ENCODE data around the gene RNF183.
A peak's percentile ranks its signal among the peaks of the same experiment; 100 is the strongest.
"Not testable (repeated sequence)": the region's sequence is repeated elsewhere in the genome, so short reads cannot be mapped to it uniquely, and the experiment has no call there.

The RNF183 gene

DNA sequence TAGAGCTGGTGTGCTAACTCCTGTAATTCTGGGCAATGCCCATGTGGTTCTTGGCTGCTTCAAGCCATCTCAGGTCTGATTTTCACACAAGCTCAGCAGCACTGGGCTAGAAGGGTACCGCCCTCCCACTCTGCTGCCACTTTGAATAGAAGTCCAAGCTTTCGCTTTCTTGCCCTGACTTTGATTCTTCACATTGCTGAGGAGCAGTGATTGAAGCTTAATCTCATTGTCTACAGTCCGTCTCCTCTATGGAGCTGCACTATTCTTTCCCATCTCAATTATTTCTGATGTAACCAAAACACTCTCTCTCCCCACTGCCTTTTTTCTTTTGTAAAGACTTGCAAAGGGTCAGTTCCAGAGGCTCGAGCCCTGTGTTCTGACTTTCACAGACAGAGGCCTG, 12.9 kb upstream of the RNF183 start:
- DNase-seq (ENCODE audit: low spot score) = no peak

DNA sequence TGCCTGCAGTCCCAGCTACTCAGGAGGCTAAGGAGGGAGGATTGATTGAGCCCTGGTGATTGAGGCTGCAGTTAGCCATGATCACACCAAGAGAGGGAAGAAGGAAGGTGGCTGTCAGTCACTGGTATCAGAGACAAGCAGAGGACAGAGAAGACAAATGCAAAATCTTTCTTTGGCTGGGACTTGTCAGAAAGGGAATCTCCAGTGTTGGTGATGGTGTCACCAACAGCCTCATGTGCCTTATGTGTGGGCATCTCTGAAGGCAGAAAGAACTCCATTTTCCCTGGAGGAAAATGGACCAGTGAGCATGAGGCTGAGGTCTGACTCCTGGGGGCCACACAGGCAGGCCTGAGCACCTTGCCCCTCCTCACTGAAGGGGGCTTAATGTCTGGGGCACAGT, 12.1 kb upstream of the RNF183 start:
- DNase-seq (ENCODE audit: low spot score) = no peak

DNA sequence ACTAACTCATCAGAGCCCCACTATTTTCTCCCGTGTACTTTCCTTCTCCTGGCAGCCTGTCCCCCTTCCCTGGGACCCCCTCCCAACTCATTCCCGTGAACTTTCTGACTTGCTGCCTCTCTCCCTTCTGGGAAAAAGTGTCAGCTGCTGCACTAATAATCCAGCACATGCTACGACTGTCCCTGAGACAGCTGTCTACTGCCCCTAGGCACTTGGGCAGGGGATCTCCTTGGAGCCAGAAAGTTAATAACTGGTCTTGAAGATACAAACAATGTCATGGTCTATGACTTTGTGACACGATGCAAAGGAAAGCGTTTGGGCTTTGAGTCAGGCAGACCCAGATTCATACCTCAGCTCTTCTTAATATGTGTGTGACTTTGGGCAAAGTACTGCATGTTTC, 10.1 kb upstream of the RNF183 start:
- no peak for DNase-seq (ENCODE audit: low spot score)

DNA sequence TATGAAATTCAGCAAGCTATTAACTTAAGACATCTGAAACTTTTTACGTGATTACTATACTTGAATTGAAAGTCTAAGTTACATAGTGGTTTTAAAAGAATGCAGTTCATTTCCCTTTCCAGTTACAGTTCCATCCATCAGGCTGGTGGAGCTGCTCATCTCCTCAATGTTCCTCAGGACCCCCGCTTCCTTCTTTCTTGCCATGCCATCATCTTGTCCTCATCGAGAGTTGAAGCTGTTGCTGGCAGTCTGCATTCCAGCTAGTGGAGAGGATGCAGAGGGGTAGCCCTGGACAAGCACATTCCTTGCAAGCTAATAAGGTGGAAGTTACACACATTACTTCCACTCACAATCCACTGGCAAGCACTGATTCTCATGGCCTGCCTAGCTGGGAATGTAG, 8.8 kb upstream of the RNF183 start:
- DNase-seq (ENCODE audit: low spot score) = no peak

DNA sequence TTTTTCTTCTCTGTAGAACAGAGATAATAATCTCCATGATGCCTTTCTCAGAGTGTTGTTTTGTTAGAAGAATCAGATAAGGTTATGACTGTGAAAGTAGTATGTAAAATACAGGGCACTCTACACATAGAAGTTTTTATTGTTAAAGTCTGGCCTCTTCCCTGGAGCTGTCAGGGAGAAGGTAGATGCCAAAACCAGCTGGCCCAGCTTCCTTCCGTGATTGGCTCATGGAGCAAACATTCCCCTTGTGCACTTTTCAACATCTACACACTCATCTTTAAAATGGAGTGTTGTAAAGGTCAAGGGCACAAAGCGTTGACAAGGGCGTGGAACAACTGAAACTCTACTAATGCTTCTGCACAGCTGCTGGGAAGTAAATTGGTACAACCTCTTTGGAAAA, 7.4 kb upstream of the RNF183 start:
- no peak for DNase-seq (ENCODE audit: low spot score)

DNA sequence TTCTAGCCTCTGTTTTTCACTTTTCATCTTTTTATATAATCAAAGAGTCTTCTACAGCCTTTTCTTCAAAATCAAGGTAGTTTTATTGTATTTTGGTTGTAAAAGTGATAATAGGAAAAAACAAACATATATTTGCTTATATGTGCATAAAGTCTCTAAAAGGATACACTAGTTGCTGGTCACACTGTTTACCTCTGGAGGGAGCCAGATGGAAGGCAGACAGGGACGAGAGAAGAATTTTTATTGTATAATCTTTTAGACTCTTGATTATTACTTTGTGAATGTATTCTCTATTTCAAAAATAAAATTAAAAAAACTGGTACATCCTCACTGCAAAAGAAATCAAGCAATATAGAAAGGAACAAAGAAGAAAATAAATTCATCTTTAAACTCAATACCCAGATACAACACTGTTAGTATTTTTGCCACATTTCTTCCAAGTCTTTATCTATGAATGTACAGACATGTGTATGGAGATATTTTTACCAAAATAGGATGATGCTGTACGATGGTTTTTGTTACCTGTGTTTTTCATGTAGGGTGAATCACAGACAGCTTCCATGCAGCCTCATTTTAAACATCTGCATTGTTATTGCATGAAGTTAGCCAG, 6.1 kb upstream of the RNF183 start:
- DNase-seq (ENCODE audit: low spot score) = peak; percentile 55

DNA sequence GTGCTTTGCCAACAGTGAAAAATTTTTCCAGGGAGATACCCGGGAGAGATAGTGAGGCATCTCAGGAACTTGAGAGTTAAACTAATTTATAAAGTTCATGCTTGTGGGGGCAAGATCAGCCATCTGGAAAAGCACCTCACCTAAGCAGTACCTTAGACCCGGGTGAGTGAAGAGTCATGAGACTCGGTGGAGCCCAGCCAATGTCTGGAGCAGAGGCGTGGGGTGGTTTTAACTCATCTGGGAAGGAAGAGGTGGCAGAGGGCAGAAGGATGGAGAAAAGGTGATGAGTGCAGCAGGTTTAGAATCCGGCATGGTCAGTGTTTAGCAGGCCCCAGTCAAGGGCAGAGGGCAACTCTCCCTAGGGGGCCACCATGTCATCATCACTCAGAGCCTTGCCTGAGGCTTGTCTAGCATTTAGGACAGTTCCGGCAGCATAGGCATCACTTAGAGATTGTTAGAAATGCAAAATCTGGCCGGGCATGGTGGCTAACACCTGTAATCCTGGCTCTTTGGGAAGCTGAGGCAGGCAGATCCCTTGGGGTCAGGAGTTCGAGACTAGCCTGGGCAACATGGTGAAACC, 4.3 kb upstream of the RNF183 start:
- DNase-seq (ENCODE audit: low spot score) = peak; percentile 83

DNA sequence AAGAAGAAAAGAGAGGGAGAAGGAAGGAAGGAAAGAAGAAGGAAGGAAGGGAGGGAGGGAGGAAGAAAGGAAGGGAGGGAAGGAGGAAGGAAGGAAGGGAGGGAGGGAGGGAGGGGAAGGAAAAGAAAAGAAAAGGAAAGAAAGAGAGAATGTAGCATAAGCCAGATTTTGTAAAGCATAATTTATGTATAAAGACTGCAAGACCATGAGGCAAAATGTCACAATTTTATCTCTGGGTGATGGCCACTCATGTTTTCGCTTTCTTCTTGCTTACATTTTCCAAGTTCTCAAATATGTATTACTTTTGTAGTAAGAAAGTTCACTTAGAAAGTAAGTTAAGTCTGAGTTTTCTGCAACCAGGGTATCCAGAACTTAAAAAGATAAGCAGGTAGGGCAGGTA, 3.4 kb upstream of the RNF183 start:
- no peak for DNase-seq (ENCODE audit: low spot score)

DNA sequence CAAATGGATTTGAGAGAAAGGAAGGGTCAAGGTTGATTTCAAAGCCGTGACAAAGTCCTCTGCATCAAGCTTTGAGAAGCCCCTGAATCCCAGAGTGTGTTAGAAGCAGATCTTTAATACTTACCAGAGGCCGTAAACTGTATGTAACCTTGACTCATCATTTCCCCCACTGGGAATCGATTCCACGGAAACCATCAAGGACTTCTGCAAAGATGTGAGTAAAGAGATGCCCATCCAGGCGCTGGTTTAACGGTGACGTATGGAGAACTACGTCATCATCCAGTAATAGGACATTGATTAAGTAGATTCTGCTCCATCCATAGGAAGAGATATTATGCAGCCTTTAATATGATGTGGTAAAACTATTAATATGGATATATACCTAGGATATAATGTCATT, 1.6 kb downstream of the RNF183 start:
- DNase-seq (ENCODE audit: low spot score) = no peak

DNA sequence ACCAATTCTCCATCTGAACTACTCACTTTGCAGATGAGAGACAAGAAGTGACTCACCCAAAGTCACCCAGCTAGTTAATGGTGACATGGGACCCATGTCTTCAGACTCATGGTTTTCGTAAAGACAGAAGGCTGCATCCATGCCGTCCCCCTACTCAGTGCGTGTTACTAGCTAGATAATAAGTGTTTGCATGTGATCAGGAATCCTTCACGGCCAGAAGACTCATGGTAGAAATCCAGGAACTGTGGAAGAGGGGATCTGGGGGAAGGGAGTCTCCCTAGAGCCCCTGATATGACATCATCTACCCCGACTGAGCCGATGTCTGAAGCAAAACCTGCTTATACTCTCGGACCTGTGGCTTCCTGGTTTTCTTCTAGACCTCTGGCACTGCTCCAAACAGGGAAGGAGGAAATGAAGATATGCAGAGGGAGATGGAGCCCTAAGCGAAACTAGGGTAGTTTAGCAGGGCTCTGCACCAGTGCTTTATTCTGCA, 3.3 kb downstream of the RNF183 start:
- peak; percentile 83 for DNase-seq (ENCODE audit: low spot score)

DNA sequence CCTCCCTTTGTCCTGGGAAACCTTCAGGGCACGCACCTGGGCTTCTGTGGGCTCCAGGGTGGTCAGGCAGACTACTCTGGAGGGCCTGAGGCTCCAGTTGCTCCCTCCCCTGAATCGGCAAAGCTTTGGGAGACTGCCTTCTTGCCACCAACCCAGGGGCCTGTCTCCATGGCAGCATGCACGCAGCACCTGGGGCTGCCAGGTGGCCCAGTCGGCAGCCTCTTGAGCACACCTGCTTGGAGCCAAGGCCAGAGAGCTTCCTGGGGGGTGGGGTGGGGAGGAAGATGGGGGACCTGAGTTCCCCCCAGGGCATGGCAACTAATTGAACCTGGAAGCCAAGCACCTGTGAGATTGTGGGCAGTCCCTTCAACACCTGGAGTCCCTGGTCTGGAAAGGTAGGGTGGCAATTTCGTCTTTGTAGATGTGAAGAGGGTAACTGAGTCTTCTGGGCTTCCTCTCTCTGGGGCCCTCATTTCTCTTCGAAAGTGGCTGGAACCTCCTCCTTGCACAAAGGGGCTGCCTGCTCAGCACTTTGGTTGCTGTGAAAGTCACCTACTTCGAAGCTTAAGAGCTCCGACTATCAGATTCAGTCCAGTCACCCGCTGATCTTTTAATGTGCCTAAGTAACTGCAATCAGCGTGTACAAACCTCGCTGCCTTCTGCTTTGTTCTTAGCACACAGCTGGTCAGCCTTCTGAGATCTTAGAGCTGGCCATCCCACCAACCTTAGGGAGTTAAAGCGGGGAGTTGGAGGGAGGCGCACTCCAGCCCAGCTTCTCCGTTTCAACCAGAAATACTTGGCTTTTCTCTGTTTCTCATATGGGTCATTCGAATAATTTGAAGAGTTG, 4.0 kb downstream of the RNF183 start:
- no peak for DNase-seq (ENCODE audit: low spot score)

DNA sequence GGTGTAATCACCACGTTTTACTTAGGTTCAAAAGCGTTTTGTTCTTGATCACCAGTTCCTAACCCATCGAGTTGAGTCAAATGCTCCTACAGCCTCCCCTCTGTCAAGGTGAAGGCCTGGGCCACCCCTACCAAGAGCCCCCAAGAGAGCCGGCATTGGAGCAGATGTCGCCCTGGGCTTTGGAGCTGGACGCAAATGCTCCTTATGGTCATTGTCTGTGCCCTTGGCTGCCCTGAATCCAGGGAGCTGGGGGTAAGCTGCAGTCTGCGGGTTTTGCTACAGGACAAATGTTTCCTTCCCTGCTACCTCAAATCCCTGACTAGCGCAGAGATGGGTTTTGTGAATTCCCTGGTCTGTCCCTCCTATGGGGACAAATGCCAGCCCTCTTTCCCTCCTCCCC, 4.9 kb downstream of the RNF183 start:
- DNase-seq (ENCODE audit: low spot score) = no peak

DNA sequence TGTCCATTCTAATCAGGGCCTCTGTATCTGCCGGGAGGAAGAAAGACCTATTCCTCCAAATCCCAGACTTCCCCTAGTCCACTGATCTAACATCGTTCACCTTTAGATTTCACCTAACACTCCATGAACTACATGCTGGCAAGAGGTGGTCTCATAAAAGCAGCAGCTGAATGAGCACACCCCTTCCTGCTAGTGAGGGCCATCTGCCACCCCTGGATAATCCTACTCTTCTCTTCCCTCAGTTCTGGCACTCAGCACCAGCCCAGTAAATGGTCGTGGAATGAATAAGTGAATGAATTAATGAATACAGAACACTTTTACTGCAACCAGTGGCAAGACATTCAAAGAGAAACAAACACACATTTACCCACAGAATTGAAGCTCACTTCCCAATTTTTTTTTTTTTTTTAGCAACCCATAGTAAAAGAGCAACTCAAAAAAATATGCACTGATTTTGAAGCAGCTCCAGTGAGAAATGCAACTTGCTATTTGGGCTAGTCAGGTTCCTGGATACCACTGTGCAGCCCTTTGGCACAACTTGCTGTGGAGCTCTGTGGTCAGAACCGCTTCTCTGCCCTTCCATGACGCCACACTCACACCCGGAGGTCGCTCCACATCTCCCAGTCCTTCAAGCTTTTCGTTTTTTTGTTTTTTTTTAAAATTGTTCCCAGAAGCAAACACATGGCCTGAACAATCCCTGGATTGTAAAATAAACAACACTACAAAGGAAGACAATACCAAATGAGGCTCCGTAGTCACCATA, 6.2 kb downstream of the RNF183 start:
- DNase-seq (ENCODE audit: low spot score) = no peak

DNA sequence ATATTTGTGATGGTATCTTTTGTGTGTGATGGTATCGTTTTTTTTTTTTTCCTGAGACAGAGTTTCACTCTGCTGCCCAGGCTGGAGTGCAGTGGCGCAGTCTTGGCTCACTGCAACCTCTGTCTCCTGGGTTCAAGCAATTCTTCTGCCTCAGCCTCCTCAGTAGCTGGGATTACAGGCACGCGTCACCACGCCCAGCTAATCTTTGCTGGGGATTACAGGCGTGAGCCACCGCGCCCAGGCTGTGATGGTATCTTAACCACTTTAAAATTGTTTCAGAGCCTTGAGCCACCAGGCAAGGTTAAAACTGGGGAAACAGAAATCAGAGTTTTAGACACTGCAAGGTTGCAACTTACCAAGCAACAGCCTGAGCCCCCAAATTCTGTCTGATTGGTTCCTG, 6.9 kb downstream of the RNF183 start:
- not testable (repeated sequence) for DNase-seq (ENCODE audit: low spot score)

DNA sequence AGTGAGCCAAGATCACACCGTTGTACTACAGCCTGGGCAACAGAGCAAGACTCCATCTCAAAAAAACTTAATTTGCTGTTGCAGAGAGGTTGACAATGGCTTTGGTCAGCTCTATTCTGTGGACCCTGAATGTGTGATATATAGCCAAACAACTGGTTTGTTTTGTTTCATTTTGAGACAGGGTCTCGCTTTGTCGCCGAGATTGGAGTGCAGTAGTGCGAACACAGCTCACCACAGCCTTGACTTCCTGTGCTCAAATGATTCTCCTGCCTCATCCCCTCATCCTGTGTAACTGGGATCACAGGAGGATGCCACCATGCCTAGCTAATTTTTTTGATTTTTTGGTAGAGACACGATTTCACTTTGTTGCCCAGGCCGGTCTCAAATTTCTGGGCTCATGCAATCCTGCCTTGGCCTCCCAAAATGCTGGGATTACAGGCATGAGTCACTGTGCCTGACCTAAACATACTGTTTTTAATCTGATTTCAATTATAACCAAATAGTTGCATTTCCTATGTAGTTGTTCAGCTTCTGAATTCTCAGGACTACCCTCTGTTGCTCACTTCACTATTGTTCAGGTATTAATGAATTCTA, 9.8 kb downstream of the RNF183 start:
- no peak for DNase-seq (ENCODE audit: low spot score)

DNA sequence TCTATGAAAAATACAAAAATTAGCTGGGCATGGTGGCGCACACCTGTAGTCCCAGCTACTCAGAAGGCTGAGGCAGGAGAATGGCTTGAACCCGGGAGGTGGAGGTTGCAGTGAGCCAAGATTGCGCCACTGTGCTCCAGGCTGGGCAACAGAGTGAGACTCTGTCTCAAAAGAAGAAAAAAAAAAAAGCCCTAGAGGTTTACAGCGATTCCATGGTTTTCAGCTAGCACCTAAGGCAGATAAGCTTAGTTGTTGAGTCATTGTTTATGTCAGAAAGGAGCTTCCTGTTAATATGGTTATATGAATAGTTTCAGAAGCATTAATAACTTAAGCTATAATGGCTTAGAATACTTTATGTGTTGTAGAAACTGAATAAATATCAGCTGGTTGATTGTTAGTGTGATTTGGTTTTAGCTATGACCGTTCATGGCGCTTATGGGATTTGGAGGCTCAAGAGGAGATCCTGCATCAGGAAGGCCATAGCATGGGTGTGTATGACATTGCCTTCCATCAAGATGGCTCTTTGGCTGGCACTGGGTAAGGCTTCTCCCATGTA, 13.0 kb downstream of the RNF183 start:
- no peak for DNase-seq (ENCODE audit: low spot score)

DNA sequence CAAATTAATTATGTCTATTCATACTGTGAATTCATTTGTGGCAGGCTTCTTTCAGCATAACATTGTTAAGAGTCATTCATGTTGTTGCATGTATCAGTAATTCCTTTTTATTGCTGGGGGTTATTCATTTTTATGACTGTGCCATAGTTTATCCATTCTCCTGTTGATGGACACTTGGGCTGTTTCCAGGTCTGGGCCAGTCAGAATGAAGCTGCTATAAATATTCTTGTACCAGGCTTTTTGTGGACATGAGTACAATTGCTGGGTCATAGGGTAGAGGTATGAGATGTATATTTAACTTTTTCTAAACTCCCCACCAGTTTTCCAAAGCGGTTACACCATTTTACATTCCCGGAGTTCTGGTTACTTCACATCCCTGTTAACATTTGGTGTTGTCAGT, 14.1 kb downstream of the RNF183 start:
- no peak for DNase-seq (ENCODE audit: low spot score)

DNA sequence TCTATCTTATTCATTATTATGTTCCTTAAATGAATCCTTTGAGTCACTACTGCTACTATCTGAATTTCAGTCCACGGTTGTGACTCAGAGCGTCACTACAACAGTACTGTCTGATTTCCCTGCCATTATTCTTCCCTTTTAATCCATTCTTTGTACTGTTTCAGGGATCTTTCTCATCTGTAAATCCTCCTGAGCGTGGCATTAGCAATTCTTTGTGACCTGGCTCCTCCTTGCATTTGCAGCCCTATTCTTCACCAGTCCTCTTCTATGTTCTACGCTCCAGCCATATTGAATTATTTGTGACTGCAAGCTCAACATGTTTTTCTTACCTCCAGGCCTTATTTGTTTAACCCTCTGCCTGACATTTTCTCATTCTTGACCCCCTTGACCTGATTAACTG, 21.8 kb downstream of the RNF183 start:
- DNase-seq (ENCODE audit: low spot score) = no peak

DNA sequence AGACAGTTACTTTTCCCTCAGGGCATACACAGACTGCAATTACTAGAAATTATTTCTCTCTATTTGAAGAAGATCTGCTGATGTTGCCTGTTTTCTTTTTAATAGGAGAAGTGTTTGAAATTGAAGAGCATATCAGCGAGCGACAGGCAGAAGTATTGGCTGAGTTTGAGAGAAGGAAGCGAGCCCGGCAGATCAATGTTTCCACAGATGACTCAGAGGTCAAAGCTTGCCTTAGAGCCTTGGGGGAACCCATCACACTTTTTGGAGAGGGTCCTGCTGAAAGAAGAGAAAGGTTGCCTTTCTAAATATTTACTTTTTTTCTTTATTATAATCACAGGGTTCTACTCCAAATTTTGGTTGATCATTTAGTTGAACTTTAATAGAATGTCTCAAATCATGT, 24.3 kb downstream of the RNF183 start:
- no peak for DNase-seq (ENCODE audit: low spot score)

DNA sequence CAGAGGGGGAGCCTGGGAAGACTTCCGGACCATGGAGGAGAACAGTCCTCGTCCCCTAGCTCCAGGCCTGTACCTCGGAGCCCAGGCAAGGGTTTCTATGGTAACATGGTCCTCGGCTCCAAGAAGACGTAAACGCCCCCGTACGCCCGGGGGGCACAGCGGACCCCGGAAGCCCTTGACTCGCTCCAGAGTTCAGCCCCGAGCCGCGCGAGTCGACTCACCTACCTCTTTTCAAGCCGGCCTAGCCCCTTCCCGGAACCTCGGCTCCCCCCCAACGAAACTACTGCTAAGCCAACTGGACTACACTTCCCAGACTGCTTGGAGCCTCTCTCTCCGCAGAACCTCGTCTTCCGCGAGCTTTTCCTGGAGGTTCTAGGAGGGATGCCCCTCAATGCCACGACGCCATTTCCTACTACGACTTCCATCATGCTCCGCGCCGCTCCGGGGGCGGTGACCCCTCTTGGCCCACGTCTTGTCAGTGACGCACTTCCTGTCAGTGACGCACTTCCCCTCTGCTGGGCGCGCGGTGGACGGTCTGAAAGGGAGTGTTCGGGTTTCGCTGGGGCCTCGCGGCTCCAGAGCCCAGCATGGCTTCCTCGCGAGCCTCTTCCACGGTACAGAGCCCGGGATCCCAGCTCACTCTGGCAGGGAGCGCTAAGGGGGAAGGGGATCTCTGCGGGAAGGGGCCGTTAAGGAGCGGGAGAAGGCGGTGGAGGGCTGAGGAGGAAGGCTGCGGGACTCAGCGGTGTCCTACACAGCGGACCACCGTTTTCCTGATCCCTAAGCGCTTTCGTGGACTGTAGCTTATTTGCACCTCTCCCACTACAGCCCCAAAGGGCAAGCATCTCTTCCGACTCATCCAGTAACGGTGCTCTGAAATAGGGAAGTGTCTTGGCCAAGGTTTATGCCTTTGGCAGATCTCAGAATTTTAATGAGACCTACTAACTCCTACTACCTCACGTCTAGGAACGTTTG, 27.7 kb downstream of the RNF183 start, which contains the start of the genes CDC26 and PRPF4:
Gene CDC26 (minus strand): TSS at position 416 of the 975 bp plus-strand sequence. CDS start 3,065 bp downstream, outside the sequence.
Gene PRPF4 (plus strand): TSS at position 502 of the 975 bp plus-strand sequence. CDS start 86 bp downstream, at position 588.
- DNase-seq (ENCODE audit: low spot score) = peak; percentile 98

Data from kidney tubule cell (primary cell).